HG03139 (cell line): ENCODE measurements around the gene ZNF200.

Experiments used
- ATAC-seq: cut with Tn5 transposase; IDR thresholded peaks from one replicate; pipeline ENCODE4 v1.9.1; 2021; ENCODE audit not compliant: unreplicated experiment

The ZNF200 gene

GRCh38 chr16:3179651-3180050, 55.3 kb downstream of the ZNF200 start:
- ATAC-seq, result no peak

- ATAC-seq, result no peak
Measured at GRCh38 chr16:3175157-3176093, 59.5 kb downstream of the ZNF200 start.

GRCh38 chr16:3174618-3175148, 60.3 kb downstream of the ZNF200 start:
- no peak for ATAC-seq

GRCh38 chr16:3173892-3174617, 60.9 kb downstream of the ZNF200 start:
- no peak for ATAC-seq
